ENCODE results near the gene EEFSEC. TPM values are rescaled to one million over a fixed set of nuclear protein-coding genes. Genes with fewer than 3 reads are reported as not detected.

Gene EEFSEC
- total RNA-seq, 1 experiment from 2014 or later: 15.4 TPM

DNA sequence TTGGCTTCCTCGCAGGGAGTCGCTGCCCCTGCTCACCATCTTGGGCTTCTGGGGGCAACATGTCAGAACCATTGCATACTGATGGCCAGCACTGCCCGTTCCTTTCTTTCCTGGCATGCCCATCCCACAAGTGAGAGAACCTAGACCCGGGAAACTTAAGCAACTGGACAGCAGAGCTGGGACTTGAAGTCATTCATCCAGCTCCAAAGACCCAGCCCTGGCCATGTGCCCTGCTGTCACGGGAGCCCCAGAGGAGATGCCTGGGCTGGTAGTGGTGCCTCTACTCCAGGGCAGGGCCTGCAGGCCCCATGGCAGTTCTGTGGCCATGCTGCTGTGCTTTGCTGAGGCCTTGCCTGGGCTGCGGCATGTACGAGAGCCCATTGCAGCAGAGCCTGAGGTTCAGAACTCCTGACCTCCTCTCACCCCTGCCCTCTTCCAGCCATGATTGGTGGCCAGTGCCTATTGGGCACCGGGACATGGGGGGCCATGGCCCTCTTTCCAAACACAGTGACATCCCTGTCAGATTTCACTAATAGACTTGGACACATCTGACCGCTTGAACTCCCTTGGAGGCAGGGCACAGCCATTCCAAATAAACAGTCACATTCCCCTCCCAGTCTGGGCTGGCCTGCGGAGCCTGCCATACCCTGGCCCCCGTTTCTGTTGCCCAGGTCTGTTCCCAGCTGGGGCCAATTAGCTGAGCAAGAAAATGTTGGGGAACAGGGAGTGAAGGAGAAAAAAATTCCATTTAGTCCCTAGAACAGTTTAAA lies 115.9 kb downstream of the EEFSEC start:
- no peak for DNase-seq (ENCODE audit: low read depth, low spot score)
- Histone ChIP-seq H3K36me3 (ENCODE audit: control insufficient read depth, insufficient read depth, low read length) (no peaks in the 10 kb centered on the region), H3K27me3 (ENCODE audit: control insufficient read depth, insufficient read depth, low read length) (no peaks in the 10 kb centered on the region), H3K9me3 (ENCODE audit: control insufficient read depth, insufficient read depth, low read depth, low read length) (no peaks in the 10 kb centered on the region), H3K27ac (ENCODE audit: low read length) (no peak overlapping the region), H3K4me3 (ENCODE audit: low read depth in 2 of 2, low read length in 2 of 2) (no peak overlapping the region), H3K4me1 (ENCODE audit: control insufficient read depth, insufficient read depth, low read length) (no peaks in the 10 kb centered on the region)
- intact Hi-C loops (cut with micrococcal nuclease; ENCODE audit: unreplicated experiment) (no loop called here), in situ Hi-C loops (cut with HindIII; ENCODE audit: low pct_unique_long_range_greater_than_20kb, low sequenced_read_pairs) (no loop called here)
- BruUV-seq (replicated peaks): no TSS peak
- ChIA-PET POLR2A (no interaction called here), CTCF (no interaction called here)
- no peak for ATAC-seq
- TF ChIP-seq POLR2AphosphoS5 (IDR thresholded peaks at IDR 0.05; ENCODE audit: low read depth, low read length) (no peak), SIN3A (IDR thresholded peaks at IDR 0.05; ENCODE audit: borderline replicate concordance, insufficient read depth, low read depth, low read length) (no peak), TCF7L2 (IDR thresholded peaks at IDR 0.05; ENCODE audit: low read depth, low read length) (no peak)
- TF ChIP-seq, protein P1, sequence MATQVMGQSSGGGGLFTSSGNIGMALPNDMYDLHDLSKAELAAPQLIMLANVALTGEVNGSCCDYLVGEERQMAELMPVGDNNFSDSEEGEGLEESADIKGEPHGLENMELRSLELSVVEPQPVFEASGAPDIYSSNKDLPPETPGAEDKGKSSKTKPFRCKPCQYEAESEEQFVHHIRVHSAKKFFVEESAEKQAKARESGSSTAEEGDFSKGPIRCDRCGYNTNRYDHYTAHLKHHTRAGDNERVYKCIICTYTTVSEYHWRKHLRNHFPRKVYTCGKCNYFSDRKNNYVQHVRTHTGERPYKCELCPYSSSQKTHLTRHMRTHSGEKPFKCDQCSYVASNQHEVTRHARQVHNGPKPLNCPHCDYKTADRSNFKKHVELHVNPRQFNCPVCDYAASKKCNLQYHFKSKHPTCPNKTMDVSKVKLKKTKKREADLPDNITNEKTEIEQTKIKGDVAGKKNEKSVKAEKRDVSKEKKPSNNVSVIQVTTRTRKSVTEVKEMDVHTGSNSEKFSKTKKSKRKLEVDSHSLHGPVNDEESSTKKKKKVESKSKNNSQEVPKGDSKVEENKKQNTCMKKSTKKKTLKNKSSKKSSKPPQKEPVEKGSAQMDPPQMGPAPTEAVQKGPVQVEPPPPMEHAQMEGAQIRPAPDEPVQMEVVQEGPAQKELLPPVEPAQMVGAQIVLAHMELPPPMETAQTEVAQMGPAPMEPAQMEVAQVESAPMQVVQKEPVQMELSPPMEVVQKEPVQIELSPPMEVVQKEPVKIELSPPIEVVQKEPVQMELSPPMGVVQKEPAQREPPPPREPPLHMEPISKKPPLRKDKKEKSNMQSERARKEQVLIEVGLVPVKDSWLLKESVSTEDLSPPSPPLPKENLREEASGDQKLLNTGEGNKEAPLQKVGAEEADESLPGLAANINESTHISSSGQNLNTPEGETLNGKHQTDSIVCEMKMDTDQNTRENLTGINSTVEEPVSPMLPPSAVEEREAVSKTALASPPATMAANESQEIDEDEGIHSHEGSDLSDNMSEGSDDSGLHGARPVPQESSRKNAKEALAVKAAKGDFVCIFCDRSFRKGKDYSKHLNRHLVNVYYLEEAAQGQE (IDR thresholded peaks at IDR 0.05; ENCODE audit: insufficient read depth in 1 of 2, low read depth in 2 of 2, low read length in 1 of 2): no peak
- TF ChIP-seq, protein P2, sequence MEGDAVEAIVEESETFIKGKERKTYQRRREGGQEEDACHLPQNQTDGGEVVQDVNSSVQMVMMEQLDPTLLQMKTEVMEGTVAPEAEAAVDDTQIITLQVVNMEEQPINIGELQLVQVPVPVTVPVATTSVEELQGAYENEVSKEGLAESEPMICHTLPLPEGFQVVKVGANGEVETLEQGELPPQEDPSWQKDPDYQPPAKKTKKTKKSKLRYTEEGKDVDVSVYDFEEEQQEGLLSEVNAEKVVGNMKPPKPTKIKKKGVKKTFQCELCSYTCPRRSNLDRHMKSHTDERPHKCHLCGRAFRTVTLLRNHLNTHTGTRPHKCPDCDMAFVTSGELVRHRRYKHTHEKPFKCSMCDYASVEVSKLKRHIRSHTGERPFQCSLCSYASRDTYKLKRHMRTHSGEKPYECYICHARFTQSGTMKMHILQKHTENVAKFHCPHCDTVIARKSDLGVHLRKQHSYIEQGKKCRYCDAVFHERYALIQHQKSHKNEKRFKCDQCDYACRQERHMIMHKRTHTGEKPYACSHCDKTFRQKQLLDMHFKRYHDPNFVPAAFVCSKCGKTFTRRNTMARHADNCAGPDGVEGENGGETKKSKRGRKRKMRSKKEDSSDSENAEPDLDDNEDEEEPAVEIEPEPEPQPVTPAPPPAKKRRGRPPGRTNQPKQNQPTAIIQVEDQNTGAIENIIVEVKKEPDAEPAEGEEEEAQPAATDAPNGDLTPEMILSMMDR (IDR thresholded peaks at IDR 0.05): no peak

DNA sequence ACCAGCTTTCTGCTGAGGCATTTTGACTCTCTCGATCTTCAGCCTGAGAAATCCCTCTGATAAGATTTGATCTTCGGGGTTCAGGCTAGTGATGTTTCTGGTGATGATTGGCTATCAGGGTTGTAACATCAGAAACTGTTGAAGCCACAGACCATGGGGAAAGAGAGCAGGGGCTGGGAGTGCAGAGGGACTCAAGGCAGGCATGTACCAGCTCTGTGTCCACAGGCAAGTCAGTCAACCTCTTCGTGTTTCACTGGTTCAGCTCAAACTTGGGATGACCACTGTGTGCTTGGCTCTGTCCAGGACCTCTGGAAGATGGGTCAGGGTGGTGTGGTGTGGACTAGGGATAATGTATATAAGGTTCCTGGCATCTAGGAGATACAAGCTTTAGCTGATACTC lies 116.5 kb downstream of the EEFSEC start:
- CTCF ChIA-PET: no interaction called here
- no TSS peak for BruUV-seq (replicated peaks)
- DNase-seq (ENCODE audit: low read depth, low spot score) (no peak), ATAC-seq (no peak)
- no peaks in the 10 kb centered on the region for H3K9me3 ChIP-seq (ENCODE audit: control insufficient read depth, insufficient read depth, low read depth, low read length)
- H3K4me1 ChIP-seq (ENCODE audit: control insufficient read depth, insufficient read depth, low read length): peaks cover 3% of the 10 kb centered on the region; the same call in 1 of the 2 replicates
- intact Hi-C loops (cut with micrococcal nuclease; ENCODE audit: unreplicated experiment): no loop called here
- in situ Hi-C loops (cut with HindIII; ENCODE audit: low pct_unique_long_range_greater_than_20kb, low sequenced_read_pairs): no loop called here
- H3K4me3 ChIP-seq (ENCODE audit: low read depth in 2 of 2, low read length in 2 of 2): no peak overlapping the region
- TF ChIP-seq POLR2AphosphoS5 (IDR thresholded peaks at IDR 0.05; ENCODE audit: low read depth, low read length) (no peak), TCF7L2 (IDR thresholded peaks at IDR 0.05; ENCODE audit: low read depth, low read length) (no peak)
- TF ChIP-seq, protein P1 (IDR thresholded peaks at IDR 0.05; ENCODE audit: insufficient read depth in 1 of 2, low read depth in 2 of 2, low read length in 1 of 2): no peak
- H3K27me3 ChIP-seq (ENCODE audit: control insufficient read depth, insufficient read depth, low read length): no peaks in the 10 kb centered on the region
- H3K27ac ChIP-seq (ENCODE audit: low read length): no peak overlapping the region
- no peaks in the 10 kb centered on the region for H3K36me3 ChIP-seq (ENCODE audit: control insufficient read depth, insufficient read depth, low read length)
- POLR2A ChIA-PET: no interaction called here

Measured in Panc1 (cell line).